Fibroblast of lung (primary cell): ENCODE results near the gene OCA2. TPM values are rescaled to one million over a fixed set of nuclear protein-coding genes. Genes with fewer than 3 reads are reported as not detected.

Source experiments
- DNase-seq, 2 donors: peaks; one replicate each; pipeline versions ENCODE4 v3.0.0 to v3.0.0-alpha.2; 2010; ENCODE audit warnings: low read depth in 2 of 2
- H2AFZ ChIP-seq: 2 replicates; pipeline ENCODE4 v1.5.1; 2012; ENCODE audit warnings: low read length, control low read depth, inconsistent platforms
- H3K27ac ChIP-seq: 2 replicates; pipeline ENCODE4 v1.5.1; 2011; ENCODE audit warnings: low read length, control low read depth; ENCODE audit not compliant: insufficient read depth
- H3K27me3 ChIP-seq: 2 replicates; pipeline ENCODE4 v1.5.1; 2011; ENCODE audit warnings: mild to moderate bottlenecking, low read length; ENCODE audit not compliant: control insufficient read depth, insufficient read depth
- H3K36me3 ChIP-seq: 2 replicates; pipeline ENCODE4 v1.5.1; 2011; ENCODE audit warnings: low read length; ENCODE audit not compliant: control insufficient read depth, insufficient read depth
- H3K4me1 ChIP-seq: 2 replicates; pipeline ENCODE4 v1.5.1; 2011; ENCODE audit warnings: low read length; ENCODE audit not compliant: control insufficient read depth, insufficient read depth; ENCODE audit errors: extremely low read depth
- H3K4me2 ChIP-seq: 2 replicates; pipeline ENCODE4 v1.5.1; 2011; ENCODE audit warnings: low read length, control low read depth; ENCODE audit not compliant: insufficient read depth; ENCODE audit errors: extremely low read depth
- H3K4me3 ChIP-seq, 4 experiments: fragments of 200-600 bp in 1 of 4; sonication (generic) in 1 of 4; replicated peaks in 1 of 4; 2 replicates each; pipeline ENCODE4 v1.5.1; 2011 to 2016; ENCODE audit warnings: low read length in 4 of 4, low read depth in 3 of 4, mild to moderate bottlenecking in 3 of 4, control low read depth in 2 of 4, inconsistent platforms in 1 of 4, mixed read lengths in 1 of 4; ENCODE audit not compliant: insufficient read depth in 1 of 4; ENCODE audit errors: control extremely low read depth in 1 of 4
- H3K79me2 ChIP-seq: 2 replicates; pipeline ENCODE4 v1.5.1; 2012; ENCODE audit warnings: mild to moderate bottlenecking, low read length, inconsistent platforms; ENCODE audit not compliant: control insufficient read depth, insufficient read depth
- H3K9ac ChIP-seq: 2 replicates; pipeline ENCODE4 v1.5.1; 2011; ENCODE audit warnings: mild to moderate bottlenecking, low read length, control low read depth; ENCODE audit not compliant: insufficient read depth
- H3K9me3 ChIP-seq: 2 replicates; pipeline ENCODE4 v1.5.1; 2012; ENCODE audit warnings: low read depth, low read length; ENCODE audit not compliant: control insufficient read depth, insufficient read depth
- H4K20me1 ChIP-seq: 2 replicates; pipeline ENCODE4 v1.5.1; 2011; ENCODE audit warnings: low read length; ENCODE audit not compliant: control insufficient read depth, insufficient read depth; ENCODE audit errors: extremely low read depth
- CTCF ChIP-seq, 2 donors: IDR thresholded peaks in 1 of 2; conservative IDR thresholded peaks in 1 of 2; 1 replicate in 1 of 2; 2 replicates in 1 of 2; pipeline ENCODE4 v1.5.1; 2011 to 2012; ENCODE audit warnings: low read length in 2 of 2, control low read depth in 1 of 2, inconsistent platforms in 1 of 2, low read depth in 1 of 2, mild to moderate bottlenecking in 1 of 2
- EZH2 ChIP-seq: IDR thresholded peaks from 2 replicates; pipeline ENCODE4 v1.5.1; 2012; ENCODE audit warnings: low read length, control low read depth, mild to moderate bottlenecking; ENCODE audit errors: missing control alignments
- polyA plus RNA-seq, 2 donors: library from polyadenylated mRNA; depleted of rRNA in 1 of 2; stranded (reverse) in 1 of 2; unstranded in 1 of 2; fragments of >200 nt; gene quantifications; 2 replicates each; pipeline ENCODE4 v1.2.1, GENCODE V29; 2011 to 2012; ENCODE audit warnings: missing spikeins in 1 of 2
- total RNA-seq: library from RNA; depleted of rRNA; stranded (reverse); fragments of >200 nt; gene quantifications from 2 replicates; pipeline ENCODE4 v1.2.1, GENCODE V29; 2014

The OCA2 gene
- total and polyA plus RNA-seq, 2 donors (not counting 1 experiment from before 2014, with no cell fraction given) = not detected

DNA sequence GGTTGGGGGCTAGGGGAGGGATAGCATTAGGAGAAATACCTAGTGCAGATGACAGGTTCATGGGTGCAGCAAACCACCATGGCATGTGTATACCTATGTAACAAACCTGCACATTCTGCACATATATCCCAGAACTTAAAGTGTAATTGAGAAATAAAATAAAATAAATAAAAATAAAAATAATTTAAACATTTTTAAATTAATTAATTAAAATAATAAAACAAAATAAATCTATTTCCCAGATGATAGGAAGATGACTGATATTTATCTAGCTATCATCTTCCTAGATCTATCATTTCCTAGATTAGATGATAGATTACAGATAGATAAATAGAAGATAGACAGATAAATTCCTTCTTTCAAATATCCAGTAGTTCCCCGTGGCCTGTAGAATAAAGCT, 137.3 kb downstream of the OCA2 start:
- Histone ChIP-seq H3K27ac (no peak overlapping the region), H3K79me2 (no peaks in the 10 kb centered on the region), H2AFZ (no peak overlapping the region), H3K36me3 (no peaks in the 10 kb centered on the region), H4K20me1 (no peaks in the 10 kb centered on the region), H3K4me2 (no peak overlapping the region), H3K4me3 (no peak overlapping the region), H3K4me1 (no peaks in the 10 kb centered on the region), H3K9ac (no peak overlapping the region), H3K9me3 (no peaks in the 10 kb centered on the region), H3K27me3 (no peaks in the 10 kb centered on the region)
- TF ChIP-seq CTCF (conservative IDR thresholded peaks at IDR 0.05 in 1 of 2, IDR thresholded peaks at IDR 0.05 in 1 of 2; ENCODE audit: low read depth in 1 of 2, low read length in 2 of 2) (no peak), EZH2 (no peak)
- no peak for DNase-seq

DNA sequence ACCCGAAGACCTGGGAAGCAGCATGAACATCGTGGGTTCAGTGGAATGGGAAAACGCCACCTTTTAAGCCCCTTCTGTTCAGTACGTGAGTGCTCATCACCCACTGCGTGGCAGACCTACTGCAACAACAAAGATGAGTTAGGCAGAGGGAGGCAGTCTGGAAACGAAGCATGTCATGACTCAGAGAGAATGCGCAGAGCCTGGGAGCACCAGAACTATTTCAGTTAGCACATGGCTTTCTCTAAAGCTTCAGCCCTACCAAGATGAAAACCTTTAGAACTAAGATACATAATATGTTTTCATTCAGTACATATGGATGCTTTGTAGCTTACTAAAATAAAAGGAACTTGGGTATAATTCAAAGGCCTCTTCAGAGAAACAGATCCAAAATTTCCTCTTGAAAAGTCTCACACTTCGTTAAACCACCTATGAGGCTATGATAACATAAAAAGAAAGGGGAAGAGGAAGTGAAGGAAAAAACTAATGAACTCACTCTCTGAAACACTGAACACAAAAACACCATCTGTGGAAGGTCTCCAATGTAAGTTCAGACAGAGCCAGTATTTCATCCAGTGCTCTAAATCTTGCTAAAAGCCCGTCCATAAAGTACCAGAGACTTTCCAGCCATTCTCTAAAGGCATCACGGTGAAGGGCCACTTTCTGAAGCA, 140.1 kb downstream of the OCA2 start:
- no peak for TF ChIP-seq CTCF (conservative IDR thresholded peaks at IDR 0.05 in 1 of 2, IDR thresholded peaks at IDR 0.05 in 1 of 2; ENCODE audit: low read depth in 1 of 2, low read length in 2 of 2)
- Histone ChIP-seq H3K79me2 (no peaks in the 10 kb centered on the region), H3K4me3 (no peak overlapping the region), H3K9me3 (no peaks in the 10 kb centered on the region), H3K4me2 (no peak overlapping the region), H3K9ac (no peak overlapping the region), H3K36me3 (no peaks in the 10 kb centered on the region), H2AFZ (no peak overlapping the region), H3K4me1 (no peaks in the 10 kb centered on the region), H3K27me3 (no peaks in the 10 kb centered on the region), H4K20me1 (no peaks in the 10 kb centered on the region), H3K27ac (no peak overlapping the region)
- peak in 1 of 2 donors; percentile 40 for DNase-seq

- H3K9me3 ChIP-seq = no peaks in the 10 kb centered on the region
- DNase-seq = peak in 1 of 2 donors; percentile 37
- no peak overlapping the region for H2AFZ ChIP-seq
Measured at GRCh38 chr15:27956285-27956684, 142.8 kb downstream of the OCA2 start.

More at GRCh38 chr15:27956285-27956684, 142.8 kb downstream of the OCA2 start:
- H3K27ac ChIP-seq = no peak overlapping the region
- no peak overlapping the region for H3K4me2 ChIP-seq
- H3K4me3 ChIP-seq = no peak overlapping the region
- no peaks in the 10 kb centered on the region for H3K27me3 ChIP-seq
- no peak overlapping the region for H3K9ac ChIP-seq
- H4K20me1 ChIP-seq = no peaks in the 10 kb centered on the region
- TF ChIP-seq CTCF (conservative IDR thresholded peaks at IDR 0.05 in 1 of 2, IDR thresholded peaks at IDR 0.05 in 1 of 2; ENCODE audit: low read depth in 1 of 2, low read length in 2 of 2) (no peak), EZH2 (no peak)
- no peaks in the 10 kb centered on the region for H3K4me1 ChIP-seq
- H3K36me3 ChIP-seq = no peaks in the 10 kb centered on the region
- H3K79me2 ChIP-seq = no peaks in the 10 kb centered on the region
